ENCODE measurements around the gene JAK3.
"Not testable (repeated sequence)": the region's sequence is repeated elsewhere in the genome, so short reads cannot be mapped to it uniquely, and the experiment has no call there.

Gene JAK3

DNA sequence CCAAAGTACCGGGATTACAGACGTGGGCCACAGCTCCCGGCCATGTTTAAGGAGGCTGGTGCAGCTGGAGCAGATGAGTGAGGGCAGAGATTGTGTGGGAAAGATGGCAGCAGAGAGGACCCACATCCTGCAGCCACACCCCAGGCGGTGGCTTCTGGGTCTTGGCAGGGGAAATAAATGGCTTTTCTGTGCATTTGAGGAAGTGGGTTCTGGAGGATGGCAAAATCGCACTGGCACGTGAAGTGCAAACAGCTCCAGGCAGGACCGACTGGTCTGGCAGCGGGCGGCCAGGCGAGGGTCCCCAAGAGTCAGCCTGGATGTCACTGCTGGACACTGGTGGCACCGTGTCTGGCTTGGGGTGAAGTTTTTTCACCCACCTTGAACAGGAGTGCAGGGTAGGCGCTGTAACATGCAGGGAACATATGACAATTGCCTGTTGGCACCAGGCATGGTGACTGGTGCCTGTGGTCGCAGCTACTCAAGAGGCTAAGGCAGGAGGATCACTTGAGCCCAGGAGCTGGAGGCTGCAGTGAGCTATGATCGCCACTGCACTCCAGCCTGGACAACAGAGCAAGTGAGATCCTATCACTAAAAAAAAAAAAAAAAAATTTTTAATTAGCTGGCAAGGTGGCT, 44.4 kb downstream of the JAK3 start:
- DNase-seq (ENCODE audit: low read depth in 2 of 2) = no peak

DNA sequence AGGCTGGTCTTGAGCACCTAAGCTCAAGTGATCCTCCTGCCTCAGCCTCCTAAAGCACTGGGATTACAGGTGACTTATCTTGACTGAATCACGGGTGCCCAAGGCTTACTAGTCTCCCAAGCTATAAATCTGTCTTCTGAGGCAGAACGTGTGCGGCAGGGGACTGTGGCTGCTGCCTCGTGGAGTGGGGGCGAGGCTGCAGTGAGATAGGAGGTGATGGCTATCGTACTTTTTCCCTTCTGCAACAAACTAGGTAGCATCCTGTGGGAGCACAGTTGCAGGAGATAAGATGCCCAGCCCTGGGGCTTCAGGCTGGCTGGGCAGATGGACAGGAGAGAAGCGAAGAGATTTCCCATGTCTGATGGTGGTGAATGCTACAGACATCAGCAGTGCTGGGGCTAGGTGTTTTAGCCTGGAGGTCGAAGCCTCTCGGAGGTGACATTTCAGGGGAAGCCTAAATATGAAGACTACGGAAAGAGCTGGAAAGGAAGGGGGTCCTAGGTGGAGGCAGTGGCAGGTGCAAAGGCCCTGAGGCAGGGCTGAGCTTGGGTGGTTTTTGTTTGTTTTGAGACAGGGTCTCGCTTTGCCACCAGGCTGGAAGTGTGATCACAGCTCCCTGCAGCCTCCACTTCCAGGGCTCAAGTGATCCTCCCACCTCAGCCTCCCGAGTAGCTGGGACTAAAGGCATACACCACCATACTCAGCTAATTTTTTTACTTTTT, 45.5 kb downstream of the JAK3 start:
- DNase-seq (ENCODE audit: low read depth in 2 of 2) = no peak

DNA sequence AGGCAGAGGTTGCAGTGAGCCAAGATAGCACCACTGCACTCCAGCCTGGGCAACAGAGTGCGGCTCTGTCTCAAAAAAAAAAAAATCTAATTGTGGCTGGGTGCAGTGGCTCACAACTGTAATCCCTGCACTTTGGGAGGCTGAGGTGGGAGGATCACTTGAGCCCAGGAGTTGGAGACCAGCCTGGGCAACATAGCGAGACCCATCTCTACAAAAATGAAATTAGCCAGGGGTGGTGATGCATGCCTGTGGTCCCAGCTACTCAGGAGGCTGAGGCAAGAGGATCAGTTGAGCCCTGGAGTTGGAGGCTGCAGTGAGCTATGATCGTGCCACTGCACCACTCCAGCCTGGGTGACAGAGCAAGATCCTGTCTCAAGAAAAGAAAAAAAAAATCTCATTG, 49.2 kb downstream of the JAK3 start:
- DNase-seq (ENCODE audit: low read depth in 2 of 2) = not testable (repeated sequence)

DNA sequence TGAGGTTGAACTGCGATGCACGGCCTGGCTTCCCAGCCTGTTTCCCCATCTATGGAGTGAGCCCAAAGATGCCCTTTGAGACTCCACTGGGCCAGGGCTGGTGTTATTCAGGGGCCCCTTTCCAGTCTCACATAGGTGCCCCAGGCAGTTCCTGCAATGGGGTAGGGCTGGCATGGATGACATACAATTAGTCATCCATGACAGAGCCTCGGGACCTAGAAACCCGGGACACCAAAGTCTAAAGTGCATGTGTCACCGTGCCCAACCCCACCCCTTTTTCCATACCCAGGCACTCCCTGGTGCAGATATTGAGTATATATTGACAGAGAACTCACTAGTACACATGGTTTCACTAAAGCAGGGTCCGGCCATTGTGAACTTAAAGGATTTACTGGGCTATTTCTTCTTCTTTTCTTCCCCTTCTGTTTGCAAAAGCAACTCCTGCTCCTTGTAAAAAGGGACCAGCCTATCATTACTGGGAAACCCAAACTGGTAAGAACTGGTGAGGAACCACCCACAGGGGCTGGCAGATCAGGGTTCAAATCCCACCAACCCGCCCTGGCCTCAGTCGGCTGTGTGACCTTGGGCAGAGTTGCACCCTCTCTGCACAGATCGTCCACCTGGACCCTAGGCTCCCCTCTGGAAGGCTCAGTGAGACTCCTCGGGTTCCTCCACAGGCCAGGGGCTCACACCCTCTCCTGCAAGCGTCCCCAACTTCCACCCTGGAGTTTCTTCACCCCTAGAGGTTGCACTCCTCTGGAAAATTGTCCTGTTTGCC, 50.2 kb downstream of the JAK3 start:
- peak; percentile 41 to 60 for DNase-seq (ENCODE audit: low read depth in 2 of 2)

DNA sequence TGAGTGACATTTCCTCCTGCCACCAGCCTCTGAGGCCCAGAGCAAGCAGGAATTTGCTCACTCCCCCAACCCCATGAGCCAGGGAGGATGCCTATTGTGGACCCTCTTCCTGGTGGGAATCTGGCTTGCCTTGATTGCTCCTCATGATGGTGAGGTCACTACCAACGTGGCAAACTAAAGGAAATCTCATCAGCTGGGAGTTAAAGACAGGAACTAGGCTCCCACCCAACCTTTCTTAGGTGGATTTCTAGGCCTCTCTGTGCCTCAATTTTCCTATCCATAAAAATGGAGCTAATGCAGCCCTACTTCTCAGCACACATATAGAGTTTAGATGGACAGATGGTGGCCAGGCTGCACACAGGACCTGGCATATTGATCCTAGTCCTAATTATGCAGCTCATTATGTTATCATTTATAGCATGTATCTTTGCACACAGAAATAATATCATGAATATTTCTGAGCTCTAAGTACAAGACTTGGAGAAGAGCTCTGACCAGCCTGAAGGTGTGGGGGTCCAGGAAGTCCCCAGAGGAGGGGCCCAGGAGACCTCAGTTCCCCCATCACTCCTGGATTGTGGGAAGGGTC, 50.9 kb downstream of the JAK3 start:
- no peak for DNase-seq (ENCODE audit: low read depth in 2 of 2)

DNA sequence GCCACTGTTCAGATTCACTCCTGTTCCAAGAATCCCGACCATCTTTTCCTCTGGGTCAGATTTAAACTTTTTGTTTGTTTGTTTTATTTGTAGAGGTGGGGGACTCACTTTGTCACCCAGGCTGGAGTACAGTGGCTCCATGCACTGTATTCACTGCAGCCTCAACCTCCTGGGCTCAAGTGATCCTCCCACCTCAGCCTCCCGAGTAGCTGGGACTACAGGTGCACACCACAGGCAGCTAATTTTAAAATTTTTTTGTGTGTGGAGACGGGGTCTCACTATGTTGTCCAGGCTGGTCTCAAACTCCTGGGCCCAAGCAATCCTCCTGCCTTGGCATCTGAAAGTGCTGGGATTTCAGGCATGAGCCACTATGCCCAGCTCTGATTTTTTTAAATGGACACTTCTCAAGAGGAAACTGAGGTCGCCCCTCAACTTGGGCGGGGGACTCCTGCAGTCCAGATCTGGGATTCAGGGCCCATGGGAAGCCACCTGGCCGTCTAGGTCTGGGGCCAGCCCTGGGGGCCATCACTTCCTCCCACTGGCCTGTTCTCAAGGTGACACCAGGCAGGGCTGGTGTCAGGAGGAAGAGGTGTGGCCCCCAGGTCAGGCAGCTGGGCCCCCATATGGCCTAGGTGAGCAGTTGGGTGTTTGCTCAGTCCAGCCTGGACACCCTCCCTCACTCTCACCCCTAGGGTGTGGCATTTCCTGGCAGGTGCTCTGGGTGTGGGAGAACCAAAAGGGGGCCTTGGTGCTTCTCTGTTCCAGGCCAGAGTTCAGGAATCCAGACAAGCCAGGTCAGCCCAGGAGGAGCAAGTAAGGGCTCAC, 51.6 kb downstream of the JAK3 start:
- DNase-seq (ENCODE audit: low read depth in 2 of 2) = no peak

DNA sequence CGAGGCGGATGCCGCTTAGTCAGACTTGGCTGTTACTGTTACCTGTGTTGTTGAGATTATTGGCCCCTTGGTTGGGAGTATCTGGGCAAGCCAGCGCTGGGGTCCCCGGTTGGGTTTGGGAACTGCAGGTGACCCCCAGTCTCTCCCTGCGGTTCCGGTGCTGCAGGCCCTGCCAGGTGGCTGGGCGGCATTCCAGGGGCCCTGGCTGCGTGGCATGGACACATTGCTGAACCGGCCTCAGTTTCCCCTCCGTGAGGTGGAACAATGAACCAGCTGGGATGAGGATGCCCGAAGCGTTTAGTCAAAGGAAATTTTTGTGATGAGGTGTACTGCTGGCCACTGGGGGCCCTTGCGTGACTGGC, 52.3 kb downstream of the JAK3 start:
- no peak for DNase-seq (ENCODE audit: low read depth in 2 of 2)

DNA sequence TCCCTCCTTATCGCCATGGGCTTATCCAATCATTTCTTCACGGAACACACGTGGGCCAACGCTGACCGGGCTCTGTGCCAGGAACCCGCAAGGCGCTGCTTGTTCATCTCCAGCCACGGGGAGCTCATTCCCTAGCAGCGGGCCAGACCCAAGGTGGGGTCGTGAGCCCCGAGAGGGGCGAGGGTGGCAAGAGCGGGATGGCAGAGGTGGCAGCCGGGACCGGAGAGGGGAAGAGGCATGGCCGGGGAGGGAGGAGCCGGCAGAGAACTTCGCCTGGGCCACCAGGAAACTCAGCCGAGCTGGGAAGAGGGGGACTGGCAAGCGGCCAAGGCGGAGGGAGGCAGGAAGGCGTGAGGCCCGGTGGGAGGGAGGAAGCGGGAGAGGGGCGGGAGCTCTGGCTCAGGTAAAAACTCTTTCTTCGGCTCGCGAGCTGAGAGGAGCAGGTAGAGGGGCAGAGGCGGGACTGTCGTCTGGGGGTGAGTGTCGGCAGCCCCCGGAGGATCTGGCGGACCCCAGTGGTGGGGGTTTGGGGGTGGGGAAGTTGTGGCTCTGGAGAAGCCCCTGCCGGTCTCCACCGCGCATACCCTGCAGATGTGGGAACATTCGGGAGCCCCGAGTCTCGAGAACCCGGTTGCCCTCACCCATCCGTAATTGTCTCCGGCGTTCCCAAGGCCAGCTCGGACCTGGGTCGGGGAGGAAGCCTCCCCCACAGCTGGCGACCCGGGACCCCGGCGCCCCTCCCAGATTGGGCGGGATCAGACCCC, 52.9 kb downstream of the JAK3 start, which contains the start of gene B3GNT3:
B3GNT3 (plus strand) TSS at position 408 of the 764 bp plus-strand sequence. CDS start 12,670 bp downstream, outside the sequence.
- no peak for DNase-seq (ENCODE audit: low read depth in 2 of 2)

DNA sequence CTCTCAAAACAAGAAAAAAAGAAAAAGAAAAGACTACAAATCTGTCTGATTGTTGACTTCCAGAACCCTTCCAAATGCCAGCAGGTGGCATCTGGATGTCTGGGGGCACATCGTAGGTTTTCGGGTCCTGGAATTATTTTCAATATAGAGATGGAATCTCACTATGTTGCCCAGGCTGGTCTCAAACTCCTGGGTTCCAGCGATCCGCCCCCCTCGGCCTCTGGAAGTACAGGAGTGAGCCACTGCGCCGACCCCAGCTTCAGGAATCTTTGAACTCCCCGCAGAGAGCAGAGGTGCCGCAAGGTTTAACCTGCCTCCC, 53.4 kb downstream of the JAK3 start:
- DNase-seq (ENCODE audit: low read depth in 2 of 2) = no peak

DNA sequence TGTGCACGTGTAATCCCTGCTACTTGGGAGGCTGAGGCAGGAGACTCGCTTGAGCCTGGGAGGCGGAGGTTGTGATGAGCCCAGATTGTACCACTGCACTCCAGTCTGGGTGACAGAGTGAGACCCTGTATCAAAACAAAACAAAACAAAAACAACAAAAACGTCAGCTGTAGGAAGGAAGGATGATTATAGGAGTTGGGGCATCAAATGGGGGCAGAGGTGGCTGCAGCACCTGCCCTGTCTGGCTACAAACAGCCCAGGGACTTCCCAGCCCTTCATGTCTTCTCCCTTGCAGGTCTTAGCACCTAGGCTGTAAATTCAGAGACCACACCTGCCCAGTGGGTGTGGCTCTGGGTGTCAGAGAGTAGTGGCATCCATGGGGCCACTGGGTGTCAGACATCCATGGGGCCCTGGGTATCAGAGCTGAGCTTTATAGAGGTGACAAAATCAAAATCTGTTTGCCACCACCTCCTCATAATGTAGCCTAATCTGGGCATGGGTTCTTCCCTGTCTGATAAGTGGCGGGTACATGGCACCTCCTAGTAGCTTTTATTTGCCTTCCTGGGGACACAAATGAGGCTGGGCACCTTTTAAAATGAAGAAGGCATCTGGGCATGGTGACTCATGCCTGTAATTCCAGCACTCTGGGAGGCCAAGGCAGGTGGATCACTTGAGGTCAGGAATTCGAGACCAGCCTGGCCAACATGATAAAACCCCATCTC, 57.6 kb downstream of the JAK3 start:
- DNase-seq (ENCODE audit: low read depth in 2 of 2) = no peak

DNA sequence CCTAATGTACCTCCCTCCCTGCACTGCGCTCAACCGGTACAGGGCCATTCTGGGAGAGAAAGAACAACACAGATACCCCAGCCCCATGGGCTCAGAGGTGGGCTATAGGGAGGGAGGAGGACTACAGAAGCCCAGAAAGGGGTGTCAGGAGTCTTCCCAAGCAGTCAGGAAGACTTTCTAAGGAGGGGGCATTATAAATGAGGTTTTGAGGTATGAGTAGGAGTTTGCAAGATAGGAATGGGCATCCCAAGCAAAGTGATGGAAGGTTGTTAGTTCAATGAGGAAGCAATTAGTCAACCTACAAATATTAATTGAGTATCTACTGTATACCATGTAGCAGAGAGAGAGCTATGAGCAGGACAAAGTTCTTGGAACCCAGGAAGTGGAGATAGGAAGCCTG, 59.1 kb downstream of the JAK3 start:
- DNase-seq (ENCODE audit: low read depth in 2 of 2) = no peak

DNA sequence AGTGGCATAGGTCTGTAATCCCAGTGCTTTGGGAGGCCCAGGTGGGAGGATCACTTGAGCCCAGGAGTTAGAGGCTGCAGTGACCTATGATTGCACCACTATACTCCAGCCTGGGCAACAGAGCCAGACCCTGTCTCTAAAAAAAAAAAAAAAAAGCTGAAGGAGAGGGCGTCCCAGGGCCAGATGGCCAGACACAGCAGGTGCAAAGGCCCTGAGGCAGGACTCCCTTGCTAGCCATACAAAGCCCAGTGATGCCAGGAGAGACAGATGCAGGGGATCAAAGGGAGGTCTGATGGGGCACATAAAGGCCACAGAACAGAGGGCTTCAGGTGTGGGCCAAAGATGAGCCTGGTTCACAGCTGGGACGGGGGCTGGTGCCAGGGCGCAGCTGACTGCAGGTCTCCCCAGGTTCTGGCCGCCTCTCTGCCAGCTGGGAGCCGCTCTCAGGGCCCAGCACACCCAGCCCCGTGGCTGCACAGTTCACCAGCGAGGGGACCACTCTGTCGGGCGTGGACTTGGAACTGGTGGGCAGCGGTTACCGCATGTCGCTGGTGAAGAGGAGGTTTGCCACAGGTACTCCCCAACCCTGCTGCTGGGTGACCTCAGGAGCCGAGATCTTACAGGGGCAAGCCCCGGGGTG, 60.4 kb downstream of the JAK3 start:
- no peak for DNase-seq (ENCODE audit: low read depth in 2 of 2)

DNA sequence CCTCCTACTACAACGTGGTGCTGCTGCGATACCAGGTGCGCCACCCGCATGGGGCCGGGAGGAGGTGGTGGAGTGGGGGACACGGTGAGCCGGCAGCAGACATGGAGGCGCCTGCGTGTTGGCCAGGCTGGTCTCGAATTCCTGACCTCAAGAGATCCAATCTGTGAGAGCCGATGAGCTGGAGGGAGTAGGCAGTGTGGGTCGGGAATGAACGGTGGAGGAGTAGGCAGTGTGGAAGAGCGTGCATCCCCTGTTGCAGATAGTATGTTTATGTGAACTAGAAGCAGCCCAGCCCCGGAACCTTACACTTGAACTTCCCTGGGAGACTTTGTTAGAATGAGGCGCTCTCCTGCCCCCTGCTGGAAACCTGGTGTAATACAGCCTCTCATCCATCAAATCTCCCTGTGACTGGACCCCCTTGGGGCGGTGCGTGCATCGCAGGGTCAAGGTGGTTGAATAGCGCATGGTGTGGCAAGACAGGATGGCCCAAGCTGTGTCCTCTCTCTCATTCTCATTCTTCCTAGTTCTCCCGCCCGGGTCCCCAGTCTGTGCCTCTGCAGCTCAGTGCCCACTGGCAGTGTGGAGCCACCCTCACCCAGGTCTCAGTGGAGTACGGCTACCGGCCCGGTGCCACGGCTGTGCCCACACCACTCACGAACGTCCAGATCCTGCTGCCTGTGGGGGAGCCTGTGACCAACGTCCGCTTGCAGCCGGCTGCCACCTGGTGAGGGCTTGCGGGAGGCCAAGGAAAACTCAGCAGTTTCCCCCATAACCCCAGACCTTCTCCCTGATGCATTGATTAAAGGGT, 63.4 kb downstream of the JAK3 start:
- peak; percentile 61 to 71 for DNase-seq (ENCODE audit: low read depth in 2 of 2)

DNA sequence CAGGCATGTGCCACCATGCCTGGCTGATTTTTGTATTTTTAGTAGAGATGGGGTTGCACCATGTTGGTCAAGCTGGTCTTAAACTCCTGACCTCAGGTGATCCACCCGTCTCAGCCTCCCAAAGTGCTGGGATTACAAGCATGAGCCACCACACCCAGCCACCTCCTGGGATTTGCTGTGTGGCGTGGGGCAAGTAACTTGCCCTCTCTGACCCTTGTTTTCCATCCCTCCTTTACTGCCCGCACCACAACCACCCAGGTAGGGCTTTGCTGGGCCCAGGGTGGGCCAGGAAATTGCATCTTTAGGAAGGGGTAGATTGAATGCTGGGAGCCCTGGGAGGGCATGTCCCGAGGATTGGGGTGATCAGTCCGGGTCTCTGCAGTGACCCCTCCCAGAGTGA, 64.1 kb downstream of the JAK3 start:
- DNase-seq (ENCODE audit: low read depth in 2 of 2) = not testable (repeated sequence)

DNA sequence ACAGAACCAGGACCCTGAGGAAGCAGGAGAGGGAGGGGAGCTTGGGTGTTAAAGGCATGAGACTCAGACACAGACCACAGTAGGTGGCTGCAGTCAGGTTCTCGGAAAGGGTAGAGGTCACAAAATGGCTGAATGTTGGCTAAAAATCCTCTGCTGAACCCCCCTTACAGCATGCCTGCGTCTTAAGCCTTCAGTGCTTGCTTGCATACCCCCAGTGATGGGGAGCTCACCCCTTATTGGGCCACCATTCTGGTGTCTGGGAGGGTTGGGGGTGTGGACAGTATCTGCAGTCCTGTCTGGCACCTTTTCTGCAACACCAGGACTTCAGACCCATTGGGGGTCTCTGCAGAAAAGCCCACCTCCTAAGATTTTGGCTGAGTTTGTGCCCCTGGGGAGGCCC, 67.0 kb downstream of the JAK3 start:
- DNase-seq (ENCODE audit: low read depth in 2 of 2) = no peak

DNA sequence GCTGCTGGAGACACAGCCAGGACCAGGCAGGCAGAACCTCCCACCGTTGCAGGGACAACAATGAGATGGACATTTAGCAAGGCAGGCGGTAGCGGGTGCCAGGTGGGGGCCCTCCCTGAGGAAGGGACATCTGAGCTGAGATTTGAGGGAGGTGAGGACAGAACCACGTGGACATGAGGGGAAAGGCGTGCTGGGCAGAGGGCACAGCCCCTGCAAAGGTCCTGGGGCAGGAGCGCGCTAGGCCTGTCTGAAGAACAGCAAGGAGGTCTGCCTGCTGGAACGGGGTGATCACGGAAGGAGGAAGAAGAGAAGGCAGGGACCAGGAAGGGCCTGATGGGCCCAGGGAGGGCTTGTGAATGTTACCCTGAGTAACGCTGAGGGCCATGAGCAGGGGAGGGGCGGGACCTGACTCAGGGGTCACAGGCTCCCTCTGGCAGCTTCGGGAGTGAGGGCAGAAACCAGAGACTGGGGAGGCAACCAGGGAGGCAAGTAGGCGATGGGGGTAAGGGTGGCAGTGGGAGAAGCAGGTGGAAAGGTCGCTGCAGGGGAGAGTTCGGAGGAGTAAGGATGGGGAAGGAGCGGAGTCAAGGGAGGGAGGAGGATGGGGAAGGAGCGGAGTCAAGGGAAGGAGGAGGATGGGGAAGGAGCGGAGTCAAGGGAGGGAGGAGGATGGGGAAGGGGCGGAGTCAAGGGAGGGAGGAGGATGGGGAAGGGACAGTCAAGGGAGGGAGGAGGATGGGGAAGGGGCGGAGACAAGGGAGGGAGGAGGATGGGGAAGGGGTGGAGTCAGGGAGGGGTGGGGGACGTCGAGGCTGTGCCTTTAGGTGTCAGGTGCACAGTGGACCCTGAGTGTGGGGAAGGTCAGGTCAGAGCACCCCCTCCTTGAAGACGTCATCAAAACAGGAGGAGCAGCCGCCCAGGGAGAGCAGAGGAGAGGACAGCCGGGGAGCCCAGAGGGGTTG, 68.5 kb downstream of the JAK3 start:
- DNase-seq (ENCODE audit: low read depth in 2 of 2) = no peak

DNA sequence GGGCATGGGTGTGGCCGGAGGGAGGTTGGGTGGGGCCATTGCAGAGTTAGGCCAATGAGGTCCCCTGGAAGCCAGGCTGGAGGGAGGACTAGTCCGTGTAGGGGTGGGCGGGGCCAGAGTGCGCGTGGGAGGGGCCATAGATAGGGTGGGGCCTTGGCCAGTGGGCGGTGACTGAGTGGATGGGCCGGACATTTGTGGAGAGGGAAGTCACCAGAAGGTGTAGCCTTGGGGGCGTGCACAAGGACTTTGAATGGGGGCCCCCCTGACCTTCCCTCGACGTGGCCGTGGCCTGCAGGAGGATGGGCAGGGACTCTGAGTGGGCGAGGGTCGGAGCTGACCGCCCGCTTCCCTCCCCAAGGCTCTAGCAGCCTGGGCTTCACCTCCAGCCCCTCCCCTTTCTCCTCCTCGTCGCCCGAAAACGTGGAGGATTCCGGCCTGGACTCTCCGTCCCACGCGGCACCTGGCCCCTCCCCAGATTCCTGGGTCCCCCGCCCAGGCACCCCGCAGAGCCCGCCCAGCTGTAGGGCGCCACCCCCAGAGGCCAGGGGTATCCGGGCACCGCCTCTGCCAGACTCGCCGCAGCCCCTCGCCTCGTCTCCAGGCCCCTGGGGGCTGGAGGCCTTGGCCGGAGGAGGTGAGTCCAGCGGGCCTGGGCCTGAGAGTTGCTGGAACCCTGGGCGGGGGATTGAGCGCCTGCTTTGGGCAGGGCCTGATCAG, 69.4 kb downstream of the JAK3 start:
- peak; percentile 55 to 64 for DNase-seq (ENCODE audit: low read depth in 2 of 2)
